ENCODE measurements around the gene YPEL2.
"Not testable (repeated sequence)": the region's sequence is repeated elsewhere in the genome, so short reads cannot be mapped to it uniquely, and the experiment has no call there.

Gene YPEL2

GRCh38 chr17:59412431-59412830, 81.0 kb downstream of the YPEL2 start:
- DNase-seq, result not testable (repeated sequence)

GRCh38 chr17:59413014-59413766, 81.7 kb downstream of the YPEL2 start:
- no peak for DNase-seq

- no peak for DNase-seq
Observed at GRCh38 chr17:59415397-59415796, 83.9 kb downstream of the YPEL2 start.

GRCh38 chr17:59416184-59416583, 84.7 kb downstream of the YPEL2 start:
- DNase-seq, result no peak

- DNase-seq, result no peak
Observed at GRCh38 chr17:59417452-59417851, 86.0 kb downstream of the YPEL2 start.

GRCh38 chr17:59418732-59419166, 87.3 kb downstream of the YPEL2 start:
- DNase-seq, result no peak

GRCh38 chr17:59420901-59421300, 89.4 kb downstream of the YPEL2 start:
- DNase-seq, result no peak

GRCh38 chr17:59421722-59422121, 90.3 kb downstream of the YPEL2 start:
- DNase-seq, result no peak

- no peak for DNase-seq
Observed at GRCh38 chr17:59423137-59423724, 91.8 kb downstream of the YPEL2 start.

GRCh38 chr17:59423903-59424302, 92.4 kb downstream of the YPEL2 start:
- no peak for DNase-seq

- no peak for DNase-seq
Observed at GRCh38 chr17:59424331-59424730, 92.9 kb downstream of the YPEL2 start.

GRCh38 chr17:59425085-59425931, 93.9 kb downstream of the YPEL2 start:
- DNase-seq, result no peak

GRCh38 chr17:59426031-59426430, 94.6 kb downstream of the YPEL2 start:
- no peak for DNase-seq

GRCh38 chr17:59427425-59427921, 96.0 kb downstream of the YPEL2 start:
- DNase-seq, result peak in 1 of 2 donors; percentile 8

- no peak for DNase-seq
Observed at GRCh38 chr17:59427996-59428395, 96.5 kb downstream of the YPEL2 start.

- DNase-seq, result no peak
Observed at GRCh38 chr17:59428916-59429485, 97.5 kb downstream of the YPEL2 start.

- no peak for DNase-seq
Observed at GRCh38 chr17:59431601-59432000, 100.1 kb downstream of the YPEL2 start.

GRCh38 chr17:59432657-59433056, 101.2 kb downstream of the YPEL2 start:
- no peak for DNase-seq

- no peak for DNase-seq
Observed at GRCh38 chr17:59433586-59433985, 102.1 kb downstream of the YPEL2 start.

GRCh38 chr17:59434429-59434828, 103.0 kb downstream of the YPEL2 start:
- DNase-seq, result no peak

- DNase-seq, result no peak
Observed at GRCh38 chr17:59435238-59435637, 103.8 kb downstream of the YPEL2 start.

GRCh38 chr17:59436900-59437299, 105.4 kb downstream of the YPEL2 start:
- no peak for DNase-seq

- no peak for DNase-seq
Observed at GRCh38 chr17:59437791-59438281, 106.4 kb downstream of the YPEL2 start.
